Neuronal stem cell (in vitro differentiated cells): ENCODE data around the gene MFSD6.
A peak's percentile ranks its signal among the peaks of the same experiment; 100 is the strongest.

Experiments
- DNase-seq: peaks from one replicate; pipeline ENCODE4 v3.0.0-alpha.2; 2013; ENCODE audit warnings: low spot score
- H2AFZ ChIP-seq: one replicate; pipeline ENCODE4 v1.6.1; 2013; ENCODE audit warnings: mild to moderate bottlenecking, low read length, inconsistent platforms
- H2AK5ac ChIP-seq: 2 replicates; pipeline ENCODE4 v1.6.1; 2013; ENCODE audit warnings: low read depth, mild to moderate bottlenecking, inconsistent platforms, low read length, moderate library complexity, mixed read lengths
- H2BK120ac ChIP-seq: 2 replicates; pipeline ENCODE4 v1.6.1; 2013; ENCODE audit warnings: low read depth, mild to moderate bottlenecking, inconsistent platforms, low read length, moderate library complexity, mixed read lengths
- H2BK12ac ChIP-seq: one replicate; pipeline ENCODE4 v1.6.1; 2013; ENCODE audit warnings: low read length, inconsistent platforms
- H2BK15ac ChIP-seq: 2 replicates; pipeline ENCODE4 v1.6.1; 2013; ENCODE audit warnings: mild to moderate bottlenecking, low read length, inconsistent platforms, mixed read lengths
- H2BK5ac ChIP-seq: one replicate; pipeline ENCODE4 v1.6.1; 2013; ENCODE audit warnings: inconsistent platforms, mild to moderate bottlenecking, low read length, moderate library complexity
- H3K14ac ChIP-seq: one replicate; pipeline ENCODE4 v1.6.1; 2013; ENCODE audit warnings: low read length, inconsistent platforms
- H3K18ac ChIP-seq: 2 replicates; pipeline ENCODE4 v1.6.1; 2013; ENCODE audit warnings: low read length, inconsistent platforms
- H3K23ac ChIP-seq: 2 replicates; pipeline ENCODE4 v1.6.1; 2013; ENCODE audit warnings: low read depth, mild to moderate bottlenecking, mixed read lengths, low read length, inconsistent platforms; ENCODE audit not compliant: poor library complexity
- H3K27ac ChIP-seq: replicated peaks from 3 replicates; pipeline ENCODE4 v1.5.1; 2013; ENCODE audit warnings: low read length, inconsistent platforms
- H3K27me3 ChIP-seq, 3 experiments: 2 replicates each; pipeline ENCODE4 v1.6.1; 2013; ENCODE audit warnings: low read length in 3 of 3, mild to moderate bottlenecking in 2 of 3, inconsistent platforms in 1 of 3, low read depth in 1 of 3, mixed read lengths in 1 of 3, moderate library complexity in 1 of 3; ENCODE audit not compliant: control insufficient read depth in 3 of 3, insufficient read depth in 3 of 3
- H3K36me3 ChIP-seq, 2 donors: replicated peaks in 1 of 2; 2 replicates each; pipeline ENCODE4 v1.6.1; 2013; ENCODE audit warnings: low read length in 2 of 2; ENCODE audit not compliant: control insufficient read depth in 2 of 2, insufficient read depth in 2 of 2
- H3K4ac ChIP-seq: 2 replicates; pipeline ENCODE4 v1.6.1; 2013; ENCODE audit warnings: inconsistent platforms, mild to moderate bottlenecking, low read length, moderate library complexity
- H3K4me1 ChIP-seq, 2 donors: 1 replicate in 1 of 2; 2 replicates in 1 of 2; pipeline ENCODE4 v1.6.1; 2013; ENCODE audit warnings: low read length in 2 of 2, low read depth in 1 of 2; ENCODE audit not compliant: control insufficient read depth in 2 of 2, insufficient read depth in 1 of 2
- H3K4me2 ChIP-seq: one replicate; pipeline ENCODE4 v1.6.1; 2013; ENCODE audit warnings: mild to moderate bottlenecking, low read length, inconsistent platforms; ENCODE audit not compliant: insufficient read depth, poor library complexity, severe bottlenecking
- H3K4me3 ChIP-seq, 2 donors: 2 replicates each; pipeline ENCODE4 v1.5.1; 2013; ENCODE audit warnings: low read length in 2 of 2, mild to moderate bottlenecking in 2 of 2, inconsistent platforms in 1 of 2, moderate library complexity in 1 of 2
- H3K79me1 ChIP-seq: one replicate; pipeline ENCODE4 v1.6.1; 2013; ENCODE audit warnings: low read depth, mild to moderate bottlenecking, inconsistent platforms, low read length, moderate library complexity
- H3K9ac ChIP-seq: one replicate; pipeline ENCODE4 v1.6.1; 2013; ENCODE audit warnings: mild to moderate bottlenecking, low read depth, low read length, inconsistent platforms; ENCODE audit not compliant: poor library complexity
- H3K9me3 ChIP-seq, 2 donors: replicated peaks in 1 of 2; 2 replicates each; pipeline versions ENCODE3 to v1.6.1; 2013; ENCODE audit warnings: low read length in 2 of 2, mild to moderate bottlenecking in 2 of 2, inconsistent platforms in 1 of 2, low read depth in 1 of 2, mixed read lengths in 1 of 2, moderate library complexity in 1 of 2; ENCODE audit not compliant: control insufficient read depth in 2 of 2, insufficient read depth in 1 of 2
- H4K8ac ChIP-seq: one replicate; pipeline ENCODE4 v1.6.1; 2013; ENCODE audit warnings: low read depth, mild to moderate bottlenecking, inconsistent platforms, low read length, moderate library complexity
- H4K91ac ChIP-seq: one replicate; pipeline ENCODE4 v1.6.1; 2013; ENCODE audit warnings: low read length, low read depth, mild to moderate bottlenecking, inconsistent platforms; ENCODE audit not compliant: poor library complexity
- WGBS, 2 donors: extraction: QIAGEN DNeasy Blood & Tissue Kit; methylation state at CpG; one replicate each; pipeline ENCODE4 v1.1.7; 2013; ENCODE audit warnings: missing lambda C conversion rate in 2 of 2, mixed read lengths in 1 of 2; ENCODE audit not compliant: insufficient read length in 2 of 2, insufficient replicate concordance in 1 of 2; ENCODE audit errors: extremely low coverage in 2 of 2; 5-methylcytosine and 5-hydroxymethylcytosine counted together

The MFSD6 gene

GRCh38 chr2:190535121-190535439 is 126.9 kb downstream of the MFSD6 start:
- no peaks in the 10 kb centered on the region for H3K79me1 ChIP-seq
- no peak overlapping the region for H3K14ac ChIP-seq
- H3K27me3 ChIP-seq: no peaks in the 10 kb centered on the region
- H2AK5ac ChIP-seq: no peak overlapping the region
- no peak overlapping the region for H3K4ac ChIP-seq
- H3K4me2 ChIP-seq: peak overlapping the region; percentile 58
- no peak overlapping the region for H2BK120ac ChIP-seq
- H3K23ac ChIP-seq: peak overlapping the region; percentile 87
- H4K8ac ChIP-seq: no peak overlapping the region
- no peak for DNase-seq
- H3K27ac ChIP-seq: peak overlapping the region; percentile 88
- peak overlapping the region; percentile 96 for H2AFZ ChIP-seq
- H3K36me3 ChIP-seq: no peaks in the 10 kb centered on the region
- no peak overlapping the region for H4K91ac ChIP-seq
- peak overlapping the region; percentile 32 for H2BK5ac ChIP-seq
- H2BK15ac ChIP-seq: no peak overlapping the region
- peaks cover 0 to 19% of the 10 kb centered on the region in 2 donors for H3K9me3 ChIP-seq
- no peak overlapping the region for H2BK12ac ChIP-seq
- H3K4me1 ChIP-seq: peaks cover 9 to 10% of the 10 kb centered on the region in 2 donors
- H3K18ac ChIP-seq: no peak overlapping the region
- H3K9ac ChIP-seq: no peak overlapping the region
- WGBS, 2 donors: no CpG with 5 or more reads among the region's 7 CpGs
- H3K4me3 ChIP-seq: peak overlapping the region; percentile 60 to 86

GRCh38 chr2:190535586-190535985 is 127.4 kb downstream of the MFSD6 start:
- Histone ChIP-seq H3K36me3 (no peaks in the 10 kb centered on the region), H2BK5ac (no peak overlapping the region), H3K9ac (no peak overlapping the region), H3K9me3 (peaks cover 0 to 24% of the 10 kb centered on the region in 2 donors), H2BK15ac (no peak overlapping the region), H3K4me2 (no peak overlapping the region), H3K4ac (no peak overlapping the region), H2BK12ac (no peak overlapping the region), H2AFZ (no peak overlapping the region), H3K27ac (no peak overlapping the region), H4K8ac (no peak overlapping the region), H3K79me1 (no peaks in the 10 kb centered on the region), H3K18ac (no peak overlapping the region), H3K23ac (no peak overlapping the region), H3K4me3 (peak overlapping the region in 1 of 2 donors; percentile 60), H2BK120ac (no peak overlapping the region), H3K14ac (no peak overlapping the region), H4K91ac (no peak overlapping the region), H3K27me3 (no peaks in the 10 kb centered on the region), H2AK5ac (no peak overlapping the region), H3K4me1 (peaks cover 9 to 10% of the 10 kb centered on the region in 2 donors)
- no peak for DNase-seq
- WGBS, 2 donors: no CpG with 5 or more reads among the region's 1 CpG

- Histone ChIP-seq H3K18ac (no peak overlapping the region), H3K9me3 (peaks cover 0 to 29% of the 10 kb centered on the region in 2 donors), H3K4ac (no peak overlapping the region), H2BK120ac (no peak overlapping the region), H3K79me1 (no peaks in the 10 kb centered on the region), H3K9ac (no peak overlapping the region), H3K36me3 (no peaks in the 10 kb centered on the region), H3K4me1 (peaks cover 9 to 10% of the 10 kb centered on the region in 2 donors), H3K4me2 (no peak overlapping the region), H2BK12ac (no peak overlapping the region), H2AFZ (no peak overlapping the region), H3K4me3 (no peak overlapping the region), H4K8ac (no peak overlapping the region), H4K91ac (no peak overlapping the region), H3K27me3 (no peaks in the 10 kb centered on the region), H2BK5ac (no peak overlapping the region), H2AK5ac (no peak overlapping the region), H3K14ac (no peak overlapping the region), H3K27ac (no peak overlapping the region), H3K23ac (no peak overlapping the region), H2BK15ac (no peak overlapping the region)
- DNase-seq: no peak
- WGBS, 2 donors: no CpG with 5 or more reads among the region's 1 CpG
Measured at GRCh38 chr2:190537765-190538164, 129.6 kb downstream of the MFSD6 start.

GRCh38 chr2:190538201-190538600 is 130.0 kb downstream of the MFSD6 start:
- no peak overlapping the region for H2BK12ac ChIP-seq
- H3K9me3 ChIP-seq: peaks cover 0 to 29% of the 10 kb centered on the region in 2 donors
- H3K4me2 ChIP-seq: no peak overlapping the region

More at GRCh38 chr2:190538201-190538600, 130.0 kb downstream of the MFSD6 start:
- no peak overlapping the region for H3K27ac ChIP-seq
- H3K23ac ChIP-seq: no peak overlapping the region
- H2AK5ac ChIP-seq: no peak overlapping the region
- H3K79me1 ChIP-seq: no peaks in the 10 kb centered on the region
- H2BK5ac ChIP-seq: no peak overlapping the region
- no peak overlapping the region for H4K8ac ChIP-seq
- no peak overlapping the region for H2AFZ ChIP-seq
- no peaks in the 10 kb centered on the region for H3K27me3 ChIP-seq
- no peak overlapping the region for H4K91ac ChIP-seq
- peaks cover 9 to 10% of the 10 kb centered on the region in 2 donors for H3K4me1 ChIP-seq
- H3K4ac ChIP-seq: no peak overlapping the region
- DNase-seq: no peak
- no peak overlapping the region for H3K4me3 ChIP-seq
- no peaks in the 10 kb centered on the region for H3K36me3 ChIP-seq
- H3K9ac ChIP-seq: no peak overlapping the region
- H3K14ac ChIP-seq: no peak overlapping the region
- no peak overlapping the region for H3K18ac ChIP-seq
- H2BK120ac ChIP-seq: no peak overlapping the region
- no peak overlapping the region for H2BK15ac ChIP-seq
